Measurements from ENCODE around the gene PKP4. TPM values are rescaled to one million over a fixed set of nuclear protein-coding genes. Genes with fewer than 3 reads are reported as not detected.
A peak's percentile ranks its signal among the peaks of the same experiment; 100 is the strongest.

The PKP4 gene
- total and polyA plus RNA-seq, 2 donors from 2014 or later: 120 to 243 TPM

DNA sequence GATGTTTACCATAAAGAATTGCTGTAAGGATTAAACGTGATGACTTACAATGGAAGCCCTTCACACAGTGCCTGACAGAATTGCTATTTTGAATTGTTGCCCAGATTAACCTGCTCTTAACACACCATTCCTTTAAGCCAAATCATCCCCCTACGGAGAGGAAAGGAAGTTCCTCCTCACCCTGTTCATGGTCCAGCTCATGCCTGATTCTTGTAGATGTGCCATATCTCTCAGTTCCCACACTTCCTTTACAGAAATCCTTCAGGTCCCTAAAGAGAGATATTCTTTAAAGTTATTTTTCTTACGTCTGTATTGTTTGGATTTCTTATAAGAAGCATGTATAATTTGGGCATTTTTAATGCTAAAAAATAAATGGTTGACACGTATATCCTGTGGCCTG, 210.8 kb downstream of the PKP4 start:
- H3K9ac ChIP-seq (ENCODE audit: low read length in 3 of 3): no peak overlapping the region
- H3K9me3 ChIP-seq (ENCODE audit: control insufficient read depth in 2 of 3, insufficient read depth in 1 of 3, low read length in 3 of 3): no peaks in the 10 kb centered on the region
- FAIRE-seq: no peak
- no peaks in the 10 kb centered on the region for H3K27me3 ChIP-seq (ENCODE audit: control insufficient read depth, insufficient read depth, low read length)
- H3K36me3 ChIP-seq (ENCODE audit: control insufficient read depth in 2 of 3, insufficient read depth in 3 of 3, low read length in 3 of 3): peaks cover 0 to 56% (median 32%) of the 10 kb centered on the region in 3 donors
- H3K4me3 ChIP-seq (ENCODE audit: low read length in 3 of 3): no peak overlapping the region
- TF ChIP-seq, protein P1, sequence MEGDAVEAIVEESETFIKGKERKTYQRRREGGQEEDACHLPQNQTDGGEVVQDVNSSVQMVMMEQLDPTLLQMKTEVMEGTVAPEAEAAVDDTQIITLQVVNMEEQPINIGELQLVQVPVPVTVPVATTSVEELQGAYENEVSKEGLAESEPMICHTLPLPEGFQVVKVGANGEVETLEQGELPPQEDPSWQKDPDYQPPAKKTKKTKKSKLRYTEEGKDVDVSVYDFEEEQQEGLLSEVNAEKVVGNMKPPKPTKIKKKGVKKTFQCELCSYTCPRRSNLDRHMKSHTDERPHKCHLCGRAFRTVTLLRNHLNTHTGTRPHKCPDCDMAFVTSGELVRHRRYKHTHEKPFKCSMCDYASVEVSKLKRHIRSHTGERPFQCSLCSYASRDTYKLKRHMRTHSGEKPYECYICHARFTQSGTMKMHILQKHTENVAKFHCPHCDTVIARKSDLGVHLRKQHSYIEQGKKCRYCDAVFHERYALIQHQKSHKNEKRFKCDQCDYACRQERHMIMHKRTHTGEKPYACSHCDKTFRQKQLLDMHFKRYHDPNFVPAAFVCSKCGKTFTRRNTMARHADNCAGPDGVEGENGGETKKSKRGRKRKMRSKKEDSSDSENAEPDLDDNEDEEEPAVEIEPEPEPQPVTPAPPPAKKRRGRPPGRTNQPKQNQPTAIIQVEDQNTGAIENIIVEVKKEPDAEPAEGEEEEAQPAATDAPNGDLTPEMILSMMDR (IDR thresholded peaks at IDR 0.05; ENCODE audit: borderline replicate concordance, extremely low read depth, insufficient read depth): no peak
- intact Hi-C loops (cut with DNase I): no loop called here
- DNase-seq: peak in 1 of 5 donors; percentile 49
- no peak overlapping the region for H3K27ac ChIP-seq (ENCODE audit: low read depth in 2 of 2, low read length in 2 of 2)
- H3K4me1 ChIP-seq (ENCODE audit: control insufficient read depth in 2 of 3, insufficient read depth in 2 of 3, low read depth in 1 of 3, low read length in 3 of 3): peaks cover 0 to 5% (median 0%) of the 10 kb centered on the region in 3 donors

DNA sequence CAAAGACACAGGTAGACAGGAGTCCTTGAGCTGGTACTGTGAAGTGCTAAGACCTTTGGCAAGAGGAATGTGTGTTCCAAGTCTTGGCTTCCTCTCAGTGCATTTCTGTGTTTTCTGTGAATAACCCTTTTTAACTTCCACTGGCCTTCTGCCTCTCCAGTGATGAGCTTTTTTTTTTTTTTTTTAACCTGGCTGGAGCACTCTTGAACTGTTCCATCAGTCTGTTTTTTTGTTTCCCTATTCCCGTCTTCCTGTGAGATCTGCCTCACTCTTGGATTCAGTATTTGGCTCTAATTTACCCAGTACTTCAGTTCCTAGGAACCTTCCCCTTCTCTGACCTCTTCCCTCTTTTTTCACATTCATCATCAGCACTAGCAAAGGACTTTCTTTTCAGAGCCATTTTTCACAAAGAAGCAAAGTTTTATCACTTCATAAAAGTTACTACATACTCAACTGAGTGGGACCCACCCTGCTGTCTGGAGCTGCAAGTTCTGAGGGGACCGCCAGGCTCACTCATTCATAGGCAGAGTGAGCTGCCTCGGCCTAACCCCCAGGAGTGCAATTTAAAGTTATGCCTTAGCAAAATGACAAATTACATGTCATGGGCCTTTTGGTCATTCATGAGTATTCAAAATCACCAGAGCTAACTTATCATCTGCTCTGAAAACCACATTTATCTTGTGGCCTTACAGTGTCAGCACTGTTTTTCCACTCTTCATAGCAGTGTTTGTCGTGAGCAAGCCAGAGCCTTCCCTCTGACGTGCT, 211.4 kb downstream of the PKP4 start:
- Histone ChIP-seq H3K27ac (ENCODE audit: low read depth in 2 of 2, low read length in 2 of 2) (no peak overlapping the region), H3K4me3 (ENCODE audit: low read length in 3 of 3) (no peak overlapping the region), H3K4me1 (ENCODE audit: control insufficient read depth in 2 of 3, insufficient read depth in 2 of 3, low read depth in 1 of 3, low read length in 3 of 3) (peaks cover 0 to 5% (median 0%) of the 10 kb centered on the region in 3 donors), H3K27me3 (ENCODE audit: control insufficient read depth, insufficient read depth, low read length) (no peaks in the 10 kb centered on the region), H3K9me3 (ENCODE audit: control insufficient read depth in 2 of 3, insufficient read depth in 1 of 3, low read length in 3 of 3) (no peaks in the 10 kb centered on the region), H3K9ac (ENCODE audit: low read length in 3 of 3) (no peak overlapping the region), H3K36me3 (ENCODE audit: control insufficient read depth in 2 of 3, insufficient read depth in 3 of 3, low read length in 3 of 3) (peaks cover 0 to 57% (median 29%) of the 10 kb centered on the region in 3 donors)
- no peak for FAIRE-seq
- peak in 2 of 5 donors; percentile 48 to 85 for DNase-seq
- TF ChIP-seq, protein P1 (IDR thresholded peaks at IDR 0.05; ENCODE audit: borderline replicate concordance, extremely low read depth, insufficient read depth): no peak
- intact Hi-C loops (cut with DNase I): no loop called here

DNA sequence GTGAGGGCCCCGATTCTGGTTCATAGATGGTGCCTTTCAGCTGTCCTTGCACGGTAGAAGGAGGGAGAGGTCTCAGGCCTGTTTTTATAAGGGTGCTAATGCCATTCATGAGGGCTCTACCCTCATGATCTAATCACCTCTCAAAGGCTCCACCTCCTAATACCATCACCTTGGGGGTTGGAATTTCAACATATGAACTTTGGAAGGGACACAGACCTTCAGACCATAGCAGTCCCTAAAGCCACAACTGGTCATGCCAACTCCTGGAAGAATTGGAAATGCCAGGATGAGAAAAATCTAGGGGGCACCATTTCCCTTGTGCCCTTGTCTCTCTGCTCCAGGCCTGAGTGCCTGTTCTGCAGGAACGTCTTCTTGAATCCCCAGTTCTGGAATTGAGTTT, 213.5 kb downstream of the PKP4 start:
- FAIRE-seq (no peak), DNase-seq (no peak)
- Histone ChIP-seq H3K9me3 (ENCODE audit: control insufficient read depth in 2 of 3, insufficient read depth in 1 of 3, low read length in 3 of 3) (no peaks in the 10 kb centered on the region), H3K27ac (ENCODE audit: low read depth in 2 of 2, low read length in 2 of 2) (no peak overlapping the region), H3K27me3 (ENCODE audit: control insufficient read depth, insufficient read depth, low read length) (no peaks in the 10 kb centered on the region), H3K4me3 (ENCODE audit: low read length in 3 of 3) (no peak overlapping the region), H3K9ac (ENCODE audit: low read length in 3 of 3) (no peak overlapping the region), H3K4me1 (ENCODE audit: control insufficient read depth in 2 of 3, insufficient read depth in 2 of 3, low read depth in 1 of 3, low read length in 3 of 3) (peaks cover 0 to 5% (median 0%) of the 10 kb centered on the region in 3 donors), H3K36me3 (ENCODE audit: control insufficient read depth in 2 of 3, insufficient read depth in 3 of 3, low read length in 3 of 3) (peaks cover 0 to 64% (median 27%) of the 10 kb centered on the region in 3 donors)
- TF ChIP-seq, protein P1 (IDR thresholded peaks at IDR 0.05; ENCODE audit: borderline replicate concordance, extremely low read depth, insufficient read depth): no peak
- intact Hi-C loops (cut with DNase I): no loop called here
